ENCODE measurements around the gene PTGES3.

Gene PTGES3

GRCh38 chr12:56629459-56630179 lies 58.5 kb downstream of the PTGES3 start:
- no peak for DNase-seq (ENCODE audit: low read depth in 2 of 2)

GRCh38 chr12:56628671-56629458 lies 59.2 kb downstream of the PTGES3 start:
- no peak for DNase-seq (ENCODE audit: low read depth in 2 of 2)

GRCh38 chr12:56626701-56627100 lies 61.4 kb downstream of the PTGES3 start:
- DNase-seq (ENCODE audit: low read depth in 2 of 2): no peak

- DNase-seq (ENCODE audit: low read depth in 2 of 2): no peak
Observed at GRCh38 chr12:56622535-56622934, 65.5 kb downstream of the PTGES3 start.

- no peak for DNase-seq (ENCODE audit: low read depth in 2 of 2)
Observed at GRCh38 chr12:56616925-56617324, 71.2 kb downstream of the PTGES3 start.

- DNase-seq (ENCODE audit: low read depth in 2 of 2): no peak
Observed at GRCh38 chr12:56616244-56616643, 71.8 kb downstream of the PTGES3 start.

GRCh38 chr12:56614627-56615026 lies 73.5 kb downstream of the PTGES3 start:
- DNase-seq (ENCODE audit: low read depth in 2 of 2): no peak
